ENCODE measurements around the gene ZC3H7A. TPM values are rescaled to one million over a fixed set of nuclear protein-coding genes. Genes with fewer than 3 reads are reported as not detected.

The ZC3H7A gene
- total and polyA plus RNA-seq, 2 of the 13 experiments (the other 11 are each of a cell fraction or from before 2014, with no cell fraction given), result 29.2 to 36.8 TPM

GRCh38 chr16:11797166-11797956, at the start of gene ZC3H7A (continued):
- TF ChIP-seq, protein P1, sequence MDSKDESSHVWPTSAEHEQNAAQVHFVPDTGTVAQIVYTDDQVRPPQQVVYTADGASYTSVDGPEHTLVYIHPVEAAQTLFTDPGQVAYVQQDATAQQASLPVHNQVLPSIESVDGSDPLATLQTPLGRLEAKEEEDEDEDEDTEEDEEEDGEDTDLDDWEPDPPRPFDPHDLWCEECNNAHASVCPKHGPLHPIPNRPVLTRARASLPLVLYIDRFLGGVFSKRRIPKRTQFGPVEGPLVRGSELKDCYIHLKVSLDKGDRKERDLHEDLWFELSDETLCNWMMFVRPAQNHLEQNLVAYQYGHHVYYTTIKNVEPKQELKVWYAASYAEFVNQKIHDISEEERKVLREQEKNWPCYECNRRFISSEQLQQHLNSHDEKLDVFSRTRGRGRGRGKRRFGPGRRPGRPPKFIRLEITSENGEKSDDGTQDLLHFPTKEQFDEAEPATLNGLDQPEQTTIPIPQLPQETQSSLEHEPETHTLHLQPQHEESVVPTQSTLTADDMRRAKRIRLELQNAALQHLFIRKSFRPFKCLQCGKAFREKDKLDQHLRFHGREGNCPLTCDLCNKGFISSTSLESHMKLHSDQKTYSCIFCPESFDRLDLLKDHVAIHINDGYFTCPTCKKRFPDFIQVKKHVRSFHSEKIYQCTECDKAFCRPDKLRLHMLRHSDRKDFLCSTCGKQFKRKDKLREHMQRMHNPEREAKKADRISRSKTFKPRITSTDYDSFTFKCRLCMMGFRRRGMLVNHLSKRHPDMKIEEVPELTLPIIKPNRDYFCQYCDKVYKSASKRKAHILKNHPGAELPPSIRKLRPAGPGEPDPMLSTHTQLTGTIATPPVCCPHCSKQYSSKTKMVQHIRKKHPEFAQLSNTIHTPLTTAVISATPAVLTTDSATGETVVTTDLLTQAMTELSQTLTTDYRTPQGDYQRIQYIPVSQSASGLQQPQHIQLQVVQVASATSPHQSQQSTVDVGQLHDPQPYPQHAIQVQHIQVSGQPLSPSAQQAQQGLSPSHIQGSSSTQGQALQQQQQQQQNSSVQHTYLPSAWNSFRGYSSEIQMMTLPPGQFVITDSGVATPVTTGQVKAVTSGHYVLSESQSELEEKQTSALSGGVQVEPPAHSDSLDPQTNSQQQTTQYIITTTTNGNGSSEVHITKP (CRISPR knock-in tag; IDR thresholded peaks at IDR 0.05; ENCODE audit: low read depth), result peak; percentile 82
- TF ChIP-seq TCF12 (IDR thresholded peaks at IDR 0.05), result no peak
- TF ChIP-seq TCF12 (CRISPR knock-in tag; IDR thresholded peaks at IDR 0.05), result peak; percentile 81; the same call in 1 of the 2 replicates
- peak; percentile 48; the same call in 1 of the 2 replicates for TF ChIP-seq CSRNP2 (CRISPR knock-in tag; conservative IDR thresholded peaks at IDR 0.05; ENCODE audit: low read depth)
- TF ChIP-seq NBN (conservative IDR thresholded peaks at IDR 0.05), result no peak
- TF ChIP-seq BCL6 (CRISPR knock-in tag; IDR thresholded peaks at IDR 0.05), result peak; percentile 65
- TF ChIP-seq LBX2 (CRISPR knock-in tag; IDR thresholded peaks at IDR 0.05; ENCODE audit: borderline replicate concordance), result peak; percentile 82; the same call in 1 of the 2 replicates
- peak; percentile 81 for TF ChIP-seq JUN (CRISPR knock-in tag; IDR thresholded peaks at IDR 0.05)
- TF ChIP-seq ZSCAN29 (CRISPR knock-in tag; conservative IDR thresholded peaks at IDR 0.05), result peak; percentile 94
- TF ChIP-seq ZNF660 (CRISPR knock-in tag; IDR thresholded peaks at IDR 0.05; ENCODE audit: borderline replicate concordance, low read depth), result peak; percentile 68; the same call in 1 of the 2 replicates
- peak; percentile 97 for TF ChIP-seq ZNF619 (CRISPR knock-in tag; IDR thresholded peaks at IDR 0.05)
- TF ChIP-seq NFE2 (CRISPR knock-in tag; IDR thresholded peaks at IDR 0.05), result no peak; the same call in none of the 2 replicates
- peak; percentile 98 for TF ChIP-seq ZNF605 (CRISPR knock-in tag; IDR thresholded peaks at IDR 0.05)
- peak; percentile 62 for TF ChIP-seq ELF1 (CRISPR knock-in tag; IDR thresholded peaks at IDR 0.05)
- TF ChIP-seq, protein P2, sequence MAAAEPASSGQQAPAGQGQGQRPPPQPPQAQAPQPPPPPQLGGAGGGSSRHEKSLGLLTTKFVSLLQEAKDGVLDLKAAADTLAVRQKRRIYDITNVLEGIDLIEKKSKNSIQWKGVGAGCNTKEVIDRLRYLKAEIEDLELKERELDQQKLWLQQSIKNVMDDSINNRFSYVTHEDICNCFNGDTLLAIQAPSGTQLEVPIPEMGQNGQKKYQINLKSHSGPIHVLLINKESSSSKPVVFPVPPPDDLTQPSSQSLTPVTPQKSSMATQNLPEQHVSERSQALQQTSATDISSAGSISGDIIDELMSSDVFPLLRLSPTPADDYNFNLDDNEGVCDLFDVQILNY (CRISPR knock-in tag; conservative IDR thresholded peaks at IDR 0.05), result peak; percentile 45
- no peak for TF ChIP-seq PTBP1 (IDR thresholded peaks at IDR 0.05; ENCODE audit: low read depth, low read length, poor library complexity, severe bottlenecking)
- TF ChIP-seq HNF1A (IDR thresholded peaks at IDR 0.05; ENCODE audit: low read depth), result peak; percentile 97
- TF ChIP-seq HNF1A (CRISPR knock-in tag; IDR thresholded peaks at IDR 0.05; ENCODE audit: borderline replicate concordance), result peak; percentile 100

Data from HepG2 (cell line).